CD4-positive, alpha-beta T cell treated with Interleukin-15 for 1 hour (primary cell): ENCODE measurements around the gene STRN4.
A peak's percentile ranks its signal among the peaks of the same experiment; 100 is the strongest.

Experiments
- DNase-seq: peaks from one replicate; pipeline ENCODE4 v3.0.0-alpha.2; 2020

STRN4 gene

DNA sequence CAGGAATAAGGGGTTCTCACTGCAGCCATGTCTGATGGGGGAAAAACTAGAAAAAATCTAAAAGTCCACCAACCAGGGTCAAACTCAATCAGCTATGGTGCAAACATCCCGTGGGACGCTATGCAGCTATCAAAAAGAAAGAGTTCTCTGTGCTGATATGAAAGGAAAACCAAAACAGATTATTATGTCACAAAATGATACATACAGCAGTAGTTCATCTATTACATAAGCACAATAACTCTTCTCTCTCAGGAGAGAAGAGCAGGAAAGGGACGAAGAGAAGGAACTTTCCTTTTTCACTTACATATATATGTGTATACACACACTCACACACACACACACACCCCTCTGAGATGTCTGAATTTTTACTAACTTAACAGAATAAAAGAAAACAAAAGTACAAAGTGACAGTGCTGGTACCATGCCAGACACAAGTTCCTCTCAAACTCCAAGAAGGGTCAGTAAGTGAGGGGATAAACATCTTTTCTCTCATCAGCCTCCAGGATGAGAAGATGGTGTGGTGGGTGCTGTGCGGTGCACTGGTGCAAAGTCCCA lies 3.2 kb downstream of the STRN4 start:
- DNase-seq: no peak

- no peak for DNase-seq
Measured at GRCh38 chr19:46741447-46741846, 4.8 kb downstream of the STRN4 start.

- no peak for DNase-seq
Measured at GRCh38 chr19:46739290-46739771, 6.9 kb downstream of the STRN4 start.

DNA sequence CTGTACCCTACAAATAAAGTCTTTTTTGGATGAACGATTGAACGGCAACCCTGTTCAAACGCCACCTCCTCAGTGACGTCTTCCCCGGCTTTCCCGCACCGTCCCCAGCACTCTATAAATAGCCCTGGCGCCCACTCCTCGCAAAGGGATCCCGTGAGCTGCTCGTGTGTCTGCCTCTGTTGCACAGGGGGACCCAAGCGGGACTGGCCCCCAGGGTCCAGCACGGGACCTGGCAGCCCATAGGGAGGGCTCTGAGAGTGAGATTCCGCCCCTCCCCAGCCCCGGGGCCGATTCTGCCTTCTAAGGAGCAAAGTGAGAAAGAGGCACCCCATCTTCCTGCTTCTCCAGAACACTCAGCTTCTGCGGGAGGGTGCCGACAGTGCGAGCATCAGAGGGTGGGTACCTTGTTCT lies 8.5 kb downstream of the STRN4 start:
- DNase-seq: no peak

- no peak for DNase-seq
Measured at GRCh38 chr19:46737298-46737654, 9.0 kb downstream of the STRN4 start.

GRCh38 chr19:46736531-46737297 lies 9.5 kb downstream of the STRN4 start:
- no peak for DNase-seq

DNA sequence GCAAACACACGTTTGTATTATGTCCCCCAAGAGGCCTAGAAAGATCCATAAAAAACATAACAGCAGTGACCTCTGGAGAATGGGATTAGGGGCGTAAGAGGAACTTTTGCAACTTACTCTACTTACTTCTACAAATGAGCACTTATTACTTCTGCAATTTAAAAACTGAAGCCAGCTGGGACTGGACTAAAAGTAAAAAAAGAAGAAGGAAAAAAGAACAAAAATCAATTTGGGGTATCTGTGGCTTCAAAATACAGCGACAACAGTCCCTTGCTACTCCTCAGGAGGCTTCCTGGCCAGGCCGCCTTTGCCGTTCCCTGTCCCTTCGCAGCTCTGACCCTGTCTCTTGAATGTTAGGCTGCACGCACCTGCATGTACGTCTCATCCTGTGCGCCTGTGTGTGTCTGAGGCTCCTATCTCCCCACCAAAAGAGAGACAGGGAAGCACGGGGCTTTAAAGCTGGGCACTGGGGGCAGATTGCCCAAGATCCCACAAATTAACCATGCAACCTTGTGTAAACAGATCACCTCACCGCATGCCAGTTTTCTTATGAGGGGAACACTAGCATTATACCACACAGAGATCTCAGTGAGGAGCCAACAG lies 12.5 kb downstream of the STRN4 start:
- no peak for DNase-seq

GRCh38 chr19:46732966-46733689 lies 13.1 kb downstream of the STRN4 start:
- peak; percentile 73 for DNase-seq

- DNase-seq: no peak
Measured at GRCh38 chr19:46732172-46732938, 13.9 kb downstream of the STRN4 start.

DNA sequence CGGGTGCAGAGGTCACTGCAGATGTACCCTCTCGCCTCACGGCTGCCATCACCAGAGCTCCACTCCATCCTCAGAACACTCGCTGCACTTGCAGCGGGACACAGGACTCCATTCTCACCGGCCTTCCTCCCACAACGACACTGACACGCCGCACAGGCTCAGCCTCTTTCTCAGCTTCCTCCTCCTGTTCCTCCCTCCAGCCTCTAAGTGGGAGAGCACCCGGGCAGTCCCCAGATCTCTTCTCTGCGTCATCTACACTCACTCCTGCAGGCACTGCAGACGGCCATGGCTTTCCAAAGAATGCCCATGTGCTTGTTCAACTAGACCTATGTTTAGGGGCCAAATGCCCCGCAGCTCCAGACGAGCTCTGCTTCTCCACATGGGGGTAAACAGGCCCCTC lies 14.7 kb downstream of the STRN4 start:
- DNase-seq: peak; percentile 45

DNA sequence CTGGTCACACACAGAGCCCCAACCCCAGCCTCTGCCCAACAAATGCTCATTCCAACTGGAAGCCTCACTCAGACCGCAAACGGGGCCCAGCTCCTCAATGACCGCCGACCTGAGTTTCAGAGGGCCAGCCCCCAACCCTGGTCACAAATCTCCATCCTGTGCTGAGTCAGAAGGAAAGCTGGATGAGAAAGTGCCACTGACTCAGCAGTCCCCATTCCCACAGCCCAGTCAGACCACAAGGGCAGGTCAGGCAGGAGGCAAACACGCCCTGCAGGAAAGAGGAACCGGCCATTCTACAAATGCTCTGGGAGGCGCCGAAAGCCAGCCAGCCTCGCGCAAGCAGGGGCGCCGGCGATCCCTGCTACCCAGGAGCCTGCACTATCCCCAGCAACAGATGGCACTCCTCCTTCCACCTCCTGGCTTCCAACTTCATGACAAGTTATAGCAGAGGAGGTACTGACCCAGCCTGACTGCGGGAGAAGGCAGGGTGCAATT lies 15.2 kb downstream of the STRN4 start:
- DNase-seq: peak; percentile 71

GRCh38 chr19:46730595-46730994 lies 15.7 kb downstream of the STRN4 start:
- DNase-seq: no peak

- no peak for DNase-seq
Measured at GRCh38 chr19:46730187-46730586, 16.1 kb downstream of the STRN4 start.

GRCh38 chr19:46729696-46730095 lies 16.6 kb downstream of the STRN4 start:
- DNase-seq: no peak

GRCh38 chr19:46728693-46729339 lies 17.4 kb downstream of the STRN4 start:
- DNase-seq: peak; percentile 79

- DNase-seq: no peak
Measured at GRCh38 chr19:46728208-46728607, 18.0 kb downstream of the STRN4 start.

- DNase-seq: no peak
Measured at GRCh38 chr19:46727757-46728156, 18.5 kb downstream of the STRN4 start.

GRCh38 chr19:46726971-46727501 lies 19.2 kb downstream of the STRN4 start:
- no peak for DNase-seq

DNA sequence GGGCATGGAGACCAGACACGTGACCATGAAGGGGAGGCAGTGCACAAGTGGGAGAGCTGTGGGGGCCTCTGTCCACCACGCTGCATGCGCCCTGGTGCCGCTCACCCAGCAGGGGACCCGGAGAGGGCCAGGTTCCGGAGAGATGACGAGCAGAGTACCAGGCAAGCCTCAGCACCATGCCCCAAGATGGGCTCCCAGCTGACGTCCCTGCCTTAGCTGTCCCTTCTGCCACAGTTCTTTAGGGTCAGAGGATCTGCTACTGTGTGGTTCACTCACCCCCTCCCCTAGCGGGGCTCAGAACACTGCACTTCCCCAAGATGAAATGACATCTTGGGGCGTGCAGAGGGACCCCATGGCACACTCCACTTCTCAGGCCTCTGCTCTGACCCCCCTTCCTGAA lies 19.7 kb downstream of the STRN4 start:
- DNase-seq: no peak

DNA sequence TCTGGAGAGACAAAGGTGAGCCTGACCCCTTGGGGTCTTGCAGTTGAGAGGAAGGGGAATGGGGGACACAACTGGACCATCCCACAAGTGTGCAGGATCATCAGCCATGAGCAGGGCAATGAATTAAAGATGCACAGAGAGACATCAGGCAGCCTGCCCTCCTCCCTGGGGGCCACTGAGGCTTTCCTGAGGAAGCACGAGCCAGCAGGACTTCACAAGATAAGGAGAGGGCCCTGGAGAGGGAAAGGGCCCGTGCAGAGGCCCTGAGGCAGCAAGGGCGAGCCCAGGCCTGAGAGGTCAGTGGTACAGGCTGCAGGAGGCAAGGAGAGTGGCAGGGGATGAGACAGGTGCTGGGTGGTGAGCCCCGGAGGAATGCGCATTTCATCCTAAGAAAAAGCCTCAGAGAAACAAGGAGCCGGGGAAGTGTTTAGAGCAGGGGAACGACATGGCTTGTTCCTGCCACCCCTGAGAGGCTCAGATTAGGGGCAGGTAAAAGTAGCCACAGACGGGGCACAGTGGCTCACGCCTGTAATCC lies 20.3 kb downstream of the STRN4 start:
- no peak for DNase-seq

DNA sequence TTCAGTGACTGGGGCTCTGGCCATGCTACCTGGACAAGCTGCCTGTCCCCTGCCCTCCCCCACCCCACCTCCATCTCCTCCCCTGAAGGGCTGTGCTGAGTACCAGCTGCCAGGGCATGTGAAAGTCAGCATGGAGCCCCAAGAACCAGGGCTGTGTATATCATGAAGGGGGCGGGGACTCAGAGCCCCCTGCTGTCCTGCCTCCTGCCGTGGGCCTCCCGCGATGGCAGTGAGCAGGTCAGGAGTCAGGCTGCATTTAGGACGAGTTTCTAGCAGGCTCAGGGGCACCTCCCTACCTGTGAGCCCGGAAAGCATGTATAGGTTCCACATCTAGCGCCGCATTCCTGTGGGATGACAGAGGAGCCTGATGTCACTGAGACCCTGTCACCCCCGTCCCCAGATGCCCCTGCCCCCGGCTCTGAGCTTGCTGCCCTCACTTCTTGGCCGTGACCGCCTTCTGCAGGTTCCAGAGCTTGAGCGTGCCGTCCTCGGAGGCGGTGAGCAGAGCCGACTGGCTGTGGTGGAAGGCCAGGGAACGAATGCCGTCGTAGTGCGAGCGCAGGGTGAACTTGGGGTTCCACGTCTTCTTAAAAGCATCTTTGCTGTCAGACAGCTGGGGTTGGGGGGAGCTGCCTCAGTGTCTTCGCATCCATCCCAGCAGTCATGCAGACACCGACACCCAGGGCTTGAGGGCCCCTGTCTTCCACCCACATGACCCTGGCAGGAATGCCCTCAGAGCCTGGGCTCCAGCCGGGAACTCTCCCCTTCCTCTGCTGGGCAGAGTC lies 21.0 kb downstream of the STRN4 start:
- no peak for DNase-seq
